Measurements from ENCODE around the gene ISCA1.

ISCA1 gene

GRCh38 chr9:86238861-86239770, 43.2 kb downstream of the ISCA1 start:
- DNase-seq (ENCODE audit: low read depth in 1 of 2, low spot score in 1 of 2): no peak
- no peak overlapping the region for H3K27ac ChIP-seq (replicated peaks)

GRCh38 chr9:86230858-86231257, 51.5 kb downstream of the ISCA1 start:
- no peak overlapping the region for H3K27ac ChIP-seq (replicated peaks)
- no peak for TF ChIP-seq SPI1 (IDR thresholded peaks at IDR 0.05; ENCODE audit: borderline replicate concordance, low read depth)
- TF ChIP-seq POLR2AphosphoS5 (IDR thresholded peaks at IDR 0.05; ENCODE audit: low read depth): no peak
- TF ChIP-seq CTCF (IDR thresholded peaks at IDR 0.05; ENCODE audit: insufficient read depth, low read length): no peak
- TF ChIP-seq GABPA (IDR thresholded peaks at IDR 0.05; ENCODE audit: low read depth): no peak
- TF ChIP-seq REST (IDR thresholded peaks at IDR 0.05; ENCODE audit: insufficient replicate concordance, low read depth): no peak
- no peak overlapping the region for H3K4me3 ChIP-seq (replicated peaks; ENCODE audit: insufficient read depth, low read length)
- H3K27me3 ChIP-seq (ENCODE audit: insufficient read depth, poor library complexity, severe bottlenecking): no peaks in the 10 kb centered on the region
- no peak for DNase-seq (ENCODE audit: low read depth in 1 of 2, low spot score in 1 of 2)

More at GRCh38 chr9:86238861-86239770, 43.2 kb downstream of the ISCA1 start:
- Histone ChIP-seq H3K4me3 (replicated peaks; ENCODE audit: insufficient read depth, low read length) (no peak overlapping the region), H3K27me3 (ENCODE audit: insufficient read depth, poor library complexity, severe bottlenecking) (peaks cover 2% of the 10 kb centered on the region)
- TF ChIP-seq CTCF (IDR thresholded peaks at IDR 0.05; ENCODE audit: insufficient read depth, low read length): no peak
- TF ChIP-seq REST (IDR thresholded peaks at IDR 0.05; ENCODE audit: insufficient replicate concordance, low read depth): no peak
- no peak for TF ChIP-seq POLR2AphosphoS5 (IDR thresholded peaks at IDR 0.05; ENCODE audit: low read depth)
- TF ChIP-seq SPI1 (IDR thresholded peaks at IDR 0.05; ENCODE audit: borderline replicate concordance, low read depth): no peak
- no peak for TF ChIP-seq GABPA (IDR thresholded peaks at IDR 0.05; ENCODE audit: low read depth)

- no peak overlapping the region for H3K27ac ChIP-seq (replicated peaks)
- no peak overlapping the region for H3K4me3 ChIP-seq (replicated peaks; ENCODE audit: insufficient read depth, low read length)
- TF ChIP-seq POLR2AphosphoS5 (IDR thresholded peaks at IDR 0.05; ENCODE audit: low read depth): no peak
- no peak for TF ChIP-seq REST (IDR thresholded peaks at IDR 0.05; ENCODE audit: insufficient replicate concordance, low read depth)
- no peak for TF ChIP-seq SPI1 (IDR thresholded peaks at IDR 0.05; ENCODE audit: borderline replicate concordance, low read depth)
- no peak for TF ChIP-seq CTCF (IDR thresholded peaks at IDR 0.05; ENCODE audit: insufficient read depth, low read length)
- TF ChIP-seq GABPA (IDR thresholded peaks at IDR 0.05; ENCODE audit: low read depth): no peak
- DNase-seq (ENCODE audit: low read depth in 1 of 2, low spot score in 1 of 2): no peak
- no peaks in the 10 kb centered on the region for H3K27me3 ChIP-seq (ENCODE audit: insufficient read depth, poor library complexity, severe bottlenecking)
Measured at GRCh38 chr9:86222667-86223066, 59.7 kb downstream of the ISCA1 start.
